NK-92 treated with Interleukin-12 subunit alpha and Interleukin-12 subunit beta, amount 100 ng/mL, for 24 hours (cell line): Measurements from ENCODE around the gene SEMA5A.

Experiments
- DNase-seq: peaks from one replicate; lab custom pipeline; 2025; lab: John Stamatoyannopoulos, UW

Gene SEMA5A

DNA sequence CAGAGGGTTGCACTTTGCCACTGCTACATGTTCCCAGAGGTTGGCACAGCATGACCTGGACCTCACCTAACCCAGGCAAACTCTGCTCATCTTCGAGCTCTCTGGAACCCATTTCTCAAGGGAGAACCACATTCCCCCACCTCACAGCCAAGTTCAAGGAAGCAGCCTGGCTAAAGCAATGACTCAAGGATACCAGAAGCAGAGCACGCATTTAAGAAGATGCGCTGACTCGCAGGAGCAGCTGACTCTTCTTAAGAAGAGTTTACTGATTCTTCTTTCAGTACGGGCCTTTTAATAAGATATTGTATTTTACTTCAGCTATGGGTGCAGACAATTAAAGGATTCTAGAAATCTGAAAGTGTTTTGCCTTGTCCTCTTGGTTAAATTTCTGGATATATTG, 4.1 kb upstream of the SEMA5A start:
- no peak for DNase-seq

DNA sequence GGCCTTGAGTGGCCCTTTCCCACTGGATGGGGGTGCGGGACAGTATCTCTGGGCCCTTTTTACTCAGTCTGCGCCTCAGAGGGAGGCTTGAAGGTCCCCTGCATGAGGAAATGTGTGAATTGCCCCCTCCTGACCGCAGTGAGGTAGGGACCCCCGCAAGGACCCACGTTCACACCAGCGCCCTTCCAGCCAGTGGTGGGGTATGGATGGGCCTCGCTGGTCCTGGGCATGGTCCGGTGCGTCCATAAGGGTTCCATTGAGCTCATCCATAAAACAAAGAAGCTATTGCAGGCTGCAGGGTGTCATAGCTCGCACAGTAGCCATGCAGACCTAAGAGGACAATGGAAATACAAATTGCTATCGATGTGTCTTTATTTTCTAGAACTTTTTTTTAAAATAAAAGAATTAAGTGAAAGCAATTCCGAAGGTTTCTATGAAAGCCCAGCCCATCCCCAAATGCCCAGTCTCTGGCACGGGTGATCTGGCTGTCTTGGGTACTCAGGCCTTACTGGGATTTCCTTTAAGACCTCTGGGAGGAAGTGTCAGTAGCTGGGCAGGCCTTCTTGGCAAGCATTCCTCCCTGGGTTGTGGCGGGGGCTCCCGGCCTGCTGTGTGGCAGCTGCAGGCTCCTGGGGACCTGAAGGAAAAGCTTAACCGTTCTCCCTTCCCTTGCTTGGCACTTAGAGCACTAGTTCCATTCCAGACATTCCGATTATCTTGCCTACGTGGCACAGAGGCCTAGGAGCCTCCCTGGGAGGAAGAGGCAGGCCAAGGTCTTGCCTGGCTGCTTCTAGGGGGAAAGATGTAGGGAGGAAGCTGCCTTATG, 1.5 kb upstream of the SEMA5A start:
- DNase-seq: no peak

DNA sequence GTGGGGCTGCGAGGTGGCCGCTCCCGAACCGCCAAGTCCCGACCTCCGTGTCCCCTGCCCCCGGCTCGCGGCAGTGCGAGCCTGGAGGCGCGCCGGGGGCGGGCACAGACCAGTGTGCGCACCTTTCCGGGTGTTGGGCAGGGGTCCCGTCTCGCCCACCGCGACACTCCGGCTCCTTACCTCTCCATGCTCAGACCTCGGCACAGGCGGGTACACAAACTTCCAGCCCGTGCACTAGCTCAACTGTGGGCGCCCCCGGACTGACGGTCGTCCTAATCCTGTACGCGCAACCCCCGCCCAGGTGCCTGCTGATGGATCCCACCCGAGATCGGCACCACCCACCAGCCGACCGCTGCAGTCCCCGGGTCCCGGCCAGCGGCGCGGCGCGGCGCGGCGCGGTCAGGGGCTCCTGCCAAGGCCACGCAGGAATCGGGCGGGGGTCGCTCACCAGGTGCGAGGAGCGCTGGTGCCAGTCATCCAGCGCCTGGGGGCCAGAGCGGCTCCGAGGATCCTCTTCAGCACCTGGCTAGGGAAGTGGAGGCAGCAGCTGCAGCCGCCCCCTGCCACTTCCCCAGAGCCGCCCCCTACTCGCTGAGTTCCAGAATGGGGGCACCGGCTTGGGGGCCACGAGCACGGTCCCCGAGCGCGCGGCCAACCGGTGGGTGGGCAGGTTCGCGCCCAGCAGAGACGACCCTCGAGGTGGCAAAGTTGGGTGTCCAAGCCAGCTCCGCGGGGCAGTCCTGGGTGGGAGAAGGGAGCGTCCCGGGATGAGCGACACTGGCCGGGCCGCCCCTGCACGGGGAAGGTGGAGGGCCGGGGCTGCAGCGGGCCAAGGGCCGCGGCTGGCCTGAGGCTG, 511 bp downstream of the SEMA5A start:
- no peak for DNase-seq

DNA sequence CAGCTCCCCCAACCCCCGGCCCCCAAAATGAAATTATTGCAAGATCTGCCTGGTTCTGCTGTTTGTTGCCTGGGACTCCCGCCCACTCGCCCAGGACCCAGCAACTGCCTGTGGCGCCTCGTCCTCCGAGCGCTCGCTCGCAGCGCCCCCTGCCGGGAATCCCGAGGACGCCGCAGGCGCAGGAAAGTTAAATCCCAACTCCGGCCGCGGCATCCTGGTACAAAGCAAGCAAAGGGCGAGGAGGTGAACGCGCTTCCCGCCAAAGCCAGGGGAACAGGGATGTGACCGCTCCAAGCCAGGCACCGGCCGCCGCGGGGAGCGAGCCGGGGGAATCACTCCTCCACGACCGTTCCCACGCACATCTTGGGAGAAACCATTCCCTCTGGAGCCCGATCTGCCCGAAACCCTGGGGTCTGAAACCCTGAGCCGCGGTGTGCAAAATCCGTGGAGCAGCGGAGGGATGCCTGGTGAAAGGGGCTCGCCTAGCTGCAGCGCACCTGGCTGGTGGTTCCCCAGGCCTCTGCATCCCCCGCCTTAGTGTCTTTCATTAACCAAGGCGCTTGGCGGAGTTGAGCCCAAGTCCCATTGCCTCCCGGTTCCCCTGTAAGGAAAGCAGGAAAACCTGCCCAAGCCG, 1.3 kb downstream of the SEMA5A start:
- no peak for DNase-seq

DNA sequence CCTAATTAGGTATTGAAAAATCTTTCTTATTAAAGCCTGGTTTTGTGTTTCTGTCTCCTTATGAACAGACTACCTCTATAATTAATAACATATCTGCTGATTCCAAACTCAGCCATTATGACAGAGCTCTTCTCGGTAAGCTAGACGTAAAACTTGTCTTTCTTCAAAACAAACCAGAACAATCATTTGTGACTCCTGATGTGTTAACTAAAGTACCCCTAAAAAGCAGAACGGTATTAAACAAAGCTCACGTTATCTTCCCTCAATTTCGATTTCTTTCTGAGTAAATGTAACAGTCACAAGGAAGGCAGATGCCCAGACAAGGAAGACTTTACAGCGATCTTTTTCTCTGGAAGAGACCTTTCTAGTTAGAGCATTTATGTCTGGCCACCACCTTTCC, 1.8 kb downstream of the SEMA5A start:
- no peak for DNase-seq

DNA sequence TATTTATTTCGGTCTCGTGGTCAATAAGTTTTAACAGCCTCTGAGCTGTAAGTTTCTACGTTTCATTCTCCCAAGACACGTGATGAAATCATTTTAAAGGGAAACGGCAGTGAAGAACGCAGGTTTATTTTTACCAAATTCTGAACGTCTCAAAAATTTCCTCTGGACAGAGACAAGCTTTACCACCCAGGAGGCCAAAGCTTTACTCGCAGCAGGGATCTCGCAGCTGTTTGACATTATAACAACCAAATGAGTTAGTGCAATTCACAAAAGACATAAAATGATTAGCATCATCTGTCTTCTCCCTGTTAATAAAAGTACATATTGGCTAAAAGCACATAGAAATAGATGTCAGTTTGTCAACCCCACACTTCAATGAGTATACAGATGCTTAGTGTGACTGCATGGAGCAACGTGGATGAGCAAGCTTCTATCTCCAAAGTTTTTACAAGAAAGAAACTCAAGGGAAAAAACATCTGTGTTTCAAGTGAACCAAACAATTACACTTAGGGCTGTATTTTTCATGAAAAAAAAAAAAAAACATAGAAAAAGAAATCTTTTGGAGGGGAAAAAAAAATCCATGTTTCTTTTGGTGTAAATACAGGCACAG, 2.5 kb downstream of the SEMA5A start:
- DNase-seq: no peak

DNA sequence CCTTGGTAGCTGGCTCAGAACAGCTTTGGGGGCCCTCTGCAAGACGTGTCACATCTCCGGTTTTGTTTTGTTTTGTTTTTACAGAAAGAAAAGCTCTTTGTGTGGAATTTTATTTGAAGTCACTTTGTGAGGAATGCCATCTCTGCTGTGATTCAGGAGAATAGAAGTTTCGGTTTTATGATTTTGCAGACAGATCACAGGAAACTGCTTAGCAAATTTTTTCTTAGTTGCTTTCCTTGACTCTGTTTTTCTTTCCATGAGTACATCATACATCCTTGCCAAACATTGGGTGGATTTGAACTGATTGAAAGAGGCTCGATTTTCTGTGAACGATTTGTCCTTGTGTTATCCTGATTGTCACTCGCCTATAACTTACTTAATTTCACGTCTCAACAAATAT, 5.1 kb downstream of the SEMA5A start:
- DNase-seq: no peak

DNA sequence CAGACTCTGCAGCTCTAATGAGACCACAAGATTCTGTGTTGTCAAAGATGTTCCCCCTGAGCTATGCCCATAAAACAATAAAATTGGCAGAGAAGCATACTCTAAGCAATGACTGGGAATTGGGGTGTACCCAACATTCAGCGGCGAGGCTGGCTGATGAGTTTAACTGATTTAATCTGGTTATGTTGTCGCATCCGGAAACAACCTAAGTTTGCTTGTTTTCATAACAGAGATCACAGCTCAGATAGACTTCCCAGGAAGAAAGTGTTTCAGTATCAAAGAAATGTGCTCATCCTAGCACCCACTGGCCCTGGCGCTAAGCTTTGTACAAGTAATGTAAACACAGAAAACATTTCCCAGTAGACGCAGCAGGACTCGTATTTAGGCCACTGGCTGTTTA, 7.4 kb downstream of the SEMA5A start:
- no peak for DNase-seq

DNA sequence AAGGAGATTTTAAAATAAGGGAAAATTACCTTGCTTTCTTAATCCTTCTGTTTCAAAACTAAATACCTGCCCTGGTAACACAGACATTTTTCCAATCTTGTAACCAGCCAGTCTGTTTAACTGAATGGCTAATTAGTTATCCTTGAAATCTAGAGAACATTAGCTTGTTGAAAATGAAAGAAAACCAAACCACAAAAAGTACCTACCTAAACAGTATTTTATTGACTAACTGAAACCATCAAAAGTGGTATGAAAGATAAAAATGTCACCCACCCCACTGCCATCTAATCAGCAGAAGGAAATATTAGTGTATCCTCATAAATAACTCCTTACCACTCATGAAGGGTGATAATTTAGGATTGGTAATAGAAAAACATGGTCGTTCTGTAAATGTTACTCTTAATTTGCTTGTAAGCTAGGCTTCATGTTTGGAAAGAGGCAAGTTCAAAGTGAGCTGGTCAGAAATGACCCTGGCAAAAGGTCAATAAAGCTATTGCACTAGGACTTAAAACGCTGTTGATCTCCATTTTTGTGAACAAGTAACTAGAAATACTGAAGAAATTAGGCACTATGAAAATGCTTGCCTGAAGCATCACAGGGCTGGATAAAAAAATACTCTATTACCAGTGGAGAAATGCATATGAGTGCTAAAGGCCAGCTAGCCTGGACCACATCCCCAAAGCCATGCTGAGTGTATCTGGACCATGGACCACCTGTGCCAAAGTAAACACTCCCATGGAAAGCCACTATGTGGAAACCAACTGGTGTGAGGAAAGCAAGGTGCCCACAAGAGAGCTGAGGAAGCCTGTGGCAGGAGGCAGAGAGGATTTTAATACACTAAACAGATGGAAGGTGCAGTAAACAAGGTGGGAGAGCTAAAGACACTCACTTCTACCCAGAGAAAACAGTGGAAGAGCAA, 8.4 kb downstream of the SEMA5A start:
- DNase-seq: no peak

DNA sequence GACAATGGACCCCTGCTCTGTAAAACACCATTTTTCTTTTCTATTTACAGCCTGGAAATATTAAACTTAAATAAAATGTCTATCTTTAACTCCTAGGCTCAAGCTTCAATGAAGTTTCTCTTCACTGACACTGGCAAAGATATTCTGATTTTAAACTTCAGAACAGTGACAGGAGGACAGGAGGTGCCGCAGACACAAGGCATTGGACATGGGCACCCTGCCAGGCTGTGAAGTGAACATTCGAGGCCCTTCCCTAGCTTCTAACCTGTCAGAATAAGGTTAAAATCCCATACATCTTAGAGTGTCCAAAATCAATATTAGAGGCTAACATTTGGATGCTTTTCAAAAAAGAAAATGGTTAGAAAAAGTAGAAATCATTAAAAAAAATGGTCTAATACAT, 9.2 kb downstream of the SEMA5A start:
- no peak for DNase-seq

DNA sequence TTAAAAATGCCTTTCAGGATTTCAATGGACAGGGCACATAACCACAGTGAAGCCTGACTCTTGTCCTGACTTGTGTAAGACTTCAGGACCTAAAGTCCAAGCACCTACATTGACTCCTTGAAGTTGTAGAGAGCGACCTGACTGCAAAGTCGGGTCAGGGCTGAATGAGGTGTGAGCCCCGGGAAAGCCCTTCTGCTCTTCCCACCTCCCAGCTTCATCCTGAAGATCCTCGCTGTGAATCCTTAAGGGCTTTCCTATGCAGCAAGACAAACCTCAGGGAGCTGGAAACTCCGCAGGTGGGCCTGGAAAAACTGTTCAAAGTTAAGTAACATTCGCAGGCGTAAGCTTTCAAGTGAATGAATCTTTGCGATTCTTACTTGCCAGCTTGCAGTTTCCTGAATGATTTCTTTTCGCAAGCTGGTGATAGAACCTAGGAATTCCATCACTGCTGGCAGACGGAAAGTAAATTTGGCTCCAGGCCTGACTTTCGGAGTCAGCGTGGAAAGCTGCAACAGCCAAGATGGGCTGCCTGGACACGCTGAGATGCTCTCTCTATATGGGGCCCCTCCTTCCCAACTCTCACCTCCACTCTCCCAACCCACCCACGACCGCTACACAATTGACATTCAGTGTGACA, 10.9 kb downstream of the SEMA5A start:
- DNase-seq: no peak

DNA sequence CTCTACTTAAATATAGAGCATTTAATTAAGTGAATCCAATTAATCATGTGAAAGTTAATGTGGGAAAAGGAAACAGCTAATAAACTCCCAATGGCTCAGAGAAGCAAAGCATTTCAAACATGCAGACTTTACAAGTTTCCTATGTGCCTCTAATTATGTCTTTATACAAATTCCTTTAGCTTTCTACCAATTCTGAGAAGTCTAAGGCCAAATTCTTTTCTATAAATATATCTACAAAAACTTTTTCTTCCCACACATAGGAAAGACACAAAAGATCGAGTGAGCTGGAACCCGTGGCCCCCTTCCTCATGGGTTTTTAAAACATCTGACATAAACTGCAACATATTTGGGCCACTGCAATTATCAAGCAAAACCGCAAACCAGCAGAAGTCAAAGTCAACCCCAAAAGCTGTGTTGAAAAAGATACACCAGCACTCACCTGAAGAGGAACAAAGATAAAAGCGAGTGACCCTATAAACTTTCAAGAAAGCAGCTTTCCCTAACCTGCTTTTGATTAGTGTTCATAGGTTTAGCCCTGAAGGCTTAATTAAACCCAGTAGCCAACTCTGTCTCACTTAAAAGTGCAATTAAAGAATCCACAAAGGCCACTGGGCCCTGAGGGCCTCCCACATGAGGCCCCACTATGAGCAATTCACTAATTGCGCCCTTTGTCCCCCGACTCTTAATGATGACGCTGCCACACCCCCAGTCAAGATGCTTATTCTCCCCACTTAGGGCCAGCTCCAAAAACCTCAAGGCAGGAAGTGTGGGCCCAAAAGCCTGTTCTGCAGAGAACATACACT, 12.1 kb downstream of the SEMA5A start:
- no peak for DNase-seq

DNA sequence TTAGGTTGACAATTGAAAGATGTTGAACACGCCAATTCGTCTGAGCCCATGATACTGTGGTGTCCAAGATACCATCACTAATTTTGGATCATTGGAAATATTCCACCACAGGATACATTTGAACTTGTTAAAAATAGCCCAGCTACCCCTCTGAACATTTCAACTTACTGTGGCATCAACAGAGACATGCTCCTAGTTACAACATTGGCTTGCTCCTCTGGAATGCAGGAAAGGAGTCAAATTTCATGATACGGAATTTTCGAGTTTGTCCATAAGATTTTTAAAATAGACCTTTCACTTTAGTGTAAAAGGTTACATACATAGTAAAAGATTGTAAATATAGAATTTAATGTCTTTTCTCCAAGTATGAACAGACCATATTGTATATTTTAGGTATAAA, 12.8 kb downstream of the SEMA5A start:
- DNase-seq: no peak

DNA sequence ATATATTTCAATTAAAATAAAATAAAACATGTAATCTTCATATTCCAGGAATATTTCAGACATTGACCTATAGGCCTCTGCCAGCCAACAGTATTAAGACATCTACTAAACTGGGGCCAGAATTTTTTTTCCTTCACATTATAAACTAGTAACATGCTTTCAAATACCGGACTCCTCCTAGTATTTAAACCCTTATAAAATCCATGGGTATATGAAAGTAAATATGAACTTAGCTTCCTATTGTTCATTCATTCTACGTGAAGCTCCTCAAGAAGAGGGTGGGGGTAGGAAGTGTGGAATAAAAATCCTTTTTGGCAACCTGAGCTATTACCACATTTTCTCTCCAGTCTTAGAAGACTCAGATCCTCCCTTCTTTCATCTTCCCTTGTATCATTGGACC, 16.4 kb downstream of the SEMA5A start:
- DNase-seq: no peak

DNA sequence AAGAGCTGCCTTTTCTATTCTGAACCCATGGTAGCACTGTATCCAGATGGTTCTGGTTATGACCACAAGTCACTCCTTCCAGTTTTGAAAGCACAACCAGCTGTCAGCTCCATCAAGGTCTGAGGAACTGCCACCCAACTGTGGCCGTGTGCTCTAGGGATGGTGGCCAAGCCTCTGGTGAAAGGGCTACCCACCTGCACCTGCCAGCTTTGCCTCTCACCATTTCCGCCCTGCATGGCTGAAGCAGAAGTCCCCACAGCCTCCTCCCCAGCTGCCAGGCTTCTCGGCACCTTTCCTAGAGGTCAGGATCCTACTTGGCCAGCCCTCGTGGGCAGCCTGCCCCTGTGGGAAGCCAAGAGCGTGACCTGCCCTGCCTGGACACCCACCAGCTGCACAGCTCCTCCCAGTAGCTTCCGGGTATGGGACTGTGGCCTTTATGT, 16.8 kb downstream of the SEMA5A start:
- no peak for DNase-seq

DNA sequence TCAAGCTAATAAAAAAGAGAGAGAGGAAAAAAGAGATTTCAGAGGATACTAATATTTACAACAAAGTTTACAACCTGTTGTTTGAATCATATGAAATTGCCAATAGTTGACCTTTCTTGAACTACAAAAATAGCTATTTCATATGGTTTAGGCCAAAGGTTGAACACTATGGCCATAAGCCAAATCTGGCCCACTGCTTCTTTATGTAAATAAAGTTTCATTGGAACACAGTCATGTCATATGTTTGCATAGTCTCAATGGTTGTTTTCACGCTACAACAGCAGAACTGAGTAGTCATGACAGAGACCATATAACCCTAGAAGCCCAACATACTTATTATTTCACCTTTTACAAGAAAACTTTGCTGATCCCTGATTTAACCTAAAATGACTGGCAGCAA, 20.9 kb downstream of the SEMA5A start:
- no peak for DNase-seq

DNA sequence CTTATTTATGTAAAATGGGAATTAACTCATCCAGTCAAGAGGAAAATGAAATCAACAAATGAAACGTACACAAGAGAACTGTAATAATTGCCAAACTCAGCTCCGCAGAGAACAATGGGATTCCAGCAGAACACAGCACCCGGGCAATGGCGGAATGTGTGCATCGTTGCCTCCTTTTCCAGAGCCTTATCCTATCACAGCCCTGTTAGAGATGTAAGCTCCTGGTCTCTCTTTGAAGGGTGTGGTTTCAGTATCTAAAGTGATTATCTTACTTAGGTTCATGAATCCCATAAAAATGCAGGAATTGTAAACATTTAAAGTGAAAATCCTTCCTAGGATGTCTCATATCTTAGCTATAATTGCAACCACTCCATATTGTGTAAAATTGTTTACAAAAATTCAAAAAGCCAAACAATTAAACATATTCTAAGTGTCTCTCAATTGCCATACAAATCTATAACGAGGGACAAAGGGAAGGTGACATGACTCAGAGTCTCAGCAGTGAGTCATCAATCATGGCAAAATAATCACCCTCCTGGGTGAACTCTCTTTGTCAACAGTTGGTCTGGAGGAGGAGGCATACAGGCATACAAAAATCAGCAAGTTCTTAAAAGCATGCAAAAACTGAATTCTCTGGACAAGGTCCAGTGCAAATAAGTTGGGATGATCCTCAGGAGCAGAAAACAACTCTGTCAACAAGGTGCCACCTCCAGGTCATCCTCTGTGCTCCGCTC, 22.6 kb downstream of the SEMA5A start:
- no peak for DNase-seq

DNA sequence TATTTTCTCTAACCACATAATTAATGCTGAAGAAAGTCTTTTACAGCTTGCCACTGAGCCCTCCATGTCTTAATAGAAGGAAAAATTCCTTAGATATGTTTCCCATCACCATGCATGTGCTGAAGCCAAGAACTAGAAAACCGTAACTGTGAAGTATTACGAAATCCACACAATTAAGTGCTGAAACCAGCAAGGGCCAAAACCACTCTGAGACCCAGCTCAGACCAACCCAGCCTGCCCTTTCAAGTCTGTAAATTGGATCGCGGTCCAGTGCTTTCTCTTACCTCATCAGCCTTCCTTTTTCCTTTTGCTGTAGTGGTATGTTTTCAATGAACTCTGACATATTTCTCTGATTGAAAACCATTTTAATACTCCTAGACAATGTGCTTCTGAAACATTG, 26.3 kb downstream of the SEMA5A start:
- DNase-seq: no peak

DNA sequence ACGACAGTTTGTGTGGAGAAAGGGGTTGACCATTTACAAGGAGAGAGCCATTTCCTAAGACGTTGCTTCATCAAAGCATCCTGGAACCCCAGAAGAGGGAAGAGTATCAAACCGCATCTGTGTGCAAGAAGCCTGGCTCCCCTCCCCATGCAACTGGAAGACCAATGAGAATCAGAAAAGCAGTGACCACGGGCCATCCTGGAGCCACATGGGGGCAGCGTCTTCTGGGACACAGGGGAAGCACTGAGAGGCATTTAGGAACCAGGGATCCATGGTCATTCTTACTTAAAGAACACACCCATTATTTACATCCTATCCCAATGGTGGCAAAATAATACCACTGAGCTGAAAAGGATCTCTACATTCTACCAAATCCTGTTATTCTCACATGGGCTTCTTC, 29.3 kb downstream of the SEMA5A start:
- no peak for DNase-seq
